ENCODE data around the gene DENND2D.
"Not testable (repeated sequence)": the region's sequence is repeated elsewhere in the genome, so short reads cannot be mapped to it uniquely, and the experiment has no call there.

The DENND2D gene

GRCh38 chr1:111221276-111221632 lies 20.8 kb upstream of the DENND2D start:
- DNase-seq = no peak

GRCh38 chr1:111220302-111220890 lies 19.9 kb upstream of the DENND2D start:
- DNase-seq = no peak

- DNase-seq = no peak
Measured at GRCh38 chr1:111219557-111220286, 19.3 kb upstream of the DENND2D start.

- no peak for DNase-seq
Measured at GRCh38 chr1:111218701-111219556, 18.5 kb upstream of the DENND2D start.

- DNase-seq = no peak
Measured at GRCh38 chr1:111217183-111217910, 16.9 kb upstream of the DENND2D start.

GRCh38 chr1:111216751-111217150 lies 16.3 kb upstream of the DENND2D start:
- DNase-seq = no peak

- not testable (repeated sequence) for DNase-seq
Measured at GRCh38 chr1:111215285-111215684, 14.8 kb upstream of the DENND2D start.

- DNase-seq = no peak
Measured at GRCh38 chr1:111214884-111215283, 14.4 kb upstream of the DENND2D start.

GRCh38 chr1:111214074-111214801 lies 13.8 kb upstream of the DENND2D start:
- no peak for DNase-seq

GRCh38 chr1:111213412-111213811 lies 13.0 kb upstream of the DENND2D start:
- no peak for DNase-seq

- no peak for DNase-seq
Measured at GRCh38 chr1:111212634-111213335, 12.3 kb upstream of the DENND2D start.

- DNase-seq = no peak
Measured at GRCh38 chr1:111211921-111212320, 11.5 kb upstream of the DENND2D start.

GRCh38 chr1:111209622-111210021 lies 9.2 kb upstream of the DENND2D start:
- DNase-seq = no peak

GRCh38 chr1:111208921-111209320 lies 8.5 kb upstream of the DENND2D start:
- no peak for DNase-seq

- DNase-seq = no peak
Measured at GRCh38 chr1:111205714-111206050, 5.2 kb upstream of the DENND2D start.

GRCh38 chr1:111204983-111205713 lies 4.7 kb upstream of the DENND2D start:
- DNase-seq = no peak

GRCh38 chr1:111204201-111204982 lies 3.9 kb upstream of the DENND2D start:
- DNase-seq = peak; percentile 42

- no peak for DNase-seq
Measured at GRCh38 chr1:111203681-111204200, 3.3 kb upstream of the DENND2D start.

- DNase-seq = no peak
Measured at GRCh38 chr1:111202707-111203623, 2.5 kb upstream of the DENND2D start.

Data from retina (tissue), 1 donor.